Ascending aorta (tissue), 2 donors: ENCODE measurements around the gene CADM2. TPM values are rescaled to one million over a fixed set of nuclear protein-coding genes. Genes with fewer than 3 reads are reported as not detected.

Source experiments
- DNase-seq, 2 donors: peaks; one replicate each; pipeline ENCODE4 v3.0.0-alpha.2; 2019; ENCODE audit warnings: low spot score in 2 of 2
- H3K27ac ChIP-seq, 2 donors: fragments of 200-600 bp; sonication (generic); one replicate each; pipeline ENCODE4 v1.5.1; 2016 to 2017; ENCODE audit warnings: mild to moderate bottlenecking in 1 of 2
- H3K27me3 ChIP-seq: fragments of 200-600 bp; sonication (generic); one replicate; pipeline ENCODE4 v1.5.1; 2017
- H3K36me3 ChIP-seq, 2 donors: fragments of 200-600 bp; sonication (generic); one replicate each; pipeline ENCODE4 v1.5.1; 2016
- H3K4me1 ChIP-seq, 2 donors: fragments of 200-600 bp; sonication (generic); one replicate each; pipeline ENCODE4 v1.5.1; 2016 to 2017; ENCODE audit warnings: mild to moderate bottlenecking in 1 of 2
- H3K4me3 ChIP-seq, 2 donors: fragments of 200-600 bp; sonication (generic); one replicate each; pipeline ENCODE4 v1.5.1; 2016 to 2017; ENCODE audit warnings: mild to moderate bottlenecking in 1 of 2
- H3K9me3 ChIP-seq, 2 donors: fragments of 200-600 bp; sonication (generic); one replicate each; pipeline ENCODE4 v1.5.1; 2016
- CTCF ChIP-seq, 3 experiments: fragments of 200-600 bp in 2 of 3; fragments of 450-650 bp in 1 of 3; sonication (generic) in 2 of 3; IDR thresholded peaks; one replicate each; pipeline ENCODE4 v1.5.1; 2016 to 2019; ENCODE audit warnings: antibody characterized with exemption in 3 of 3, mild to moderate bottlenecking in 1 of 3, moderate library complexity in 1 of 3
- intact Hi-C: fragments of 100-400 bp; cut with DNase I; formaldehyde crosslinking; loops from one replicate; pipeline ENCODE4 v1.15.1; 2023
- total RNA-seq: library from RNA; depleted of rRNA; stranded (reverse); fragments of >200 nt; gene quantifications from one replicate; pipeline ENCODE4 v1.1.0, GENCODE V29; 2016

Gene CADM2
- total RNA-seq, 1 donor from 2014 or later, result 23.0 TPM

GRCh38 chr3:85171976-85172375 is 213.2 kb downstream of the CADM2 start:
- no peak for DNase-seq
- intact Hi-C loops, result no loop called here
- Histone ChIP-seq H3K27ac (no peak overlapping the region), H3K4me1 (no peaks in the 10 kb centered on the region), H3K4me3 (no peak overlapping the region), H3K27me3 (no peaks in the 10 kb centered on the region), H3K36me3 (no peaks in the 10 kb centered on the region), H3K9me3 (no peaks in the 10 kb centered on the region)
- no peak for TF ChIP-seq CTCF (IDR thresholded peaks at IDR 0.05)

GRCh38 chr3:85176799-85177198 is 218.0 kb downstream of the CADM2 start:
- no peaks in the 10 kb centered on the region for H3K9me3 ChIP-seq

GRCh38 chr3:85182975-85183752 is 224.4 kb downstream of the CADM2 start:
- Histone ChIP-seq H3K4me3 (no peak overlapping the region), H3K36me3 (no peaks in the 10 kb centered on the region), H3K4me1 (no peaks in the 10 kb centered on the region), H3K27me3 (no peaks in the 10 kb centered on the region), H3K27ac (no peak overlapping the region), H3K9me3 (no peaks in the 10 kb centered on the region)
- DNase-seq, result no peak
- TF ChIP-seq CTCF (IDR thresholded peaks at IDR 0.05), result no peak
- intact Hi-C loops, result no loop called here

More at GRCh38 chr3:85176799-85177198, 218.0 kb downstream of the CADM2 start:
- no peak overlapping the region for H3K4me3 ChIP-seq
- no peaks in the 10 kb centered on the region for H3K4me1 ChIP-seq
- H3K27ac ChIP-seq, result no peak overlapping the region
- H3K27me3 ChIP-seq, result no peaks in the 10 kb centered on the region
- no peaks in the 10 kb centered on the region for H3K36me3 ChIP-seq
- intact Hi-C loops, result no loop called here
- no peak for DNase-seq
- TF ChIP-seq CTCF (IDR thresholded peaks at IDR 0.05), result no peak

GRCh38 chr3:85185495-85185894 is 226.7 kb downstream of the CADM2 start:
- no peak overlapping the region for H3K27ac ChIP-seq
- no peak for DNase-seq
- no peaks in the 10 kb centered on the region for H3K4me1 ChIP-seq
- no peak overlapping the region for H3K4me3 ChIP-seq
- no peaks in the 10 kb centered on the region for H3K27me3 ChIP-seq
- intact Hi-C loops, result no loop called here
- no peak for TF ChIP-seq CTCF (IDR thresholded peaks at IDR 0.05)
- H3K36me3 ChIP-seq, result no peaks in the 10 kb centered on the region
- H3K9me3 ChIP-seq, result no peaks in the 10 kb centered on the region

GRCh38 chr3:85189731-85190130 is 230.9 kb downstream of the CADM2 start:
- Histone ChIP-seq H3K27me3 (no peaks in the 10 kb centered on the region), H3K36me3 (no peaks in the 10 kb centered on the region), H3K27ac (no peak overlapping the region), H3K4me1 (no peaks in the 10 kb centered on the region), H3K4me3 (no peak overlapping the region), H3K9me3 (no peaks in the 10 kb centered on the region)
- DNase-seq, result no peak
- TF ChIP-seq CTCF (IDR thresholded peaks at IDR 0.05), result no peak
- intact Hi-C loops, result no loop called here
